Measurements from ENCODE around the gene ZNF146. TPM values are rescaled to one million over a fixed set of nuclear protein-coding genes. Genes with fewer than 3 reads are reported as not detected.
"Not testable (repeated sequence)": the region's sequence is repeated elsewhere in the genome, so short reads cannot be mapped to it uniquely, and the experiment has no call there.

Gene ZNF146
- total and polyA plus RNA-seq, 2 of the 8 experiments (the other 6 are each of a cell fraction or from before 2014, with no cell fraction given) = 27.0 to 161 TPM

DNA sequence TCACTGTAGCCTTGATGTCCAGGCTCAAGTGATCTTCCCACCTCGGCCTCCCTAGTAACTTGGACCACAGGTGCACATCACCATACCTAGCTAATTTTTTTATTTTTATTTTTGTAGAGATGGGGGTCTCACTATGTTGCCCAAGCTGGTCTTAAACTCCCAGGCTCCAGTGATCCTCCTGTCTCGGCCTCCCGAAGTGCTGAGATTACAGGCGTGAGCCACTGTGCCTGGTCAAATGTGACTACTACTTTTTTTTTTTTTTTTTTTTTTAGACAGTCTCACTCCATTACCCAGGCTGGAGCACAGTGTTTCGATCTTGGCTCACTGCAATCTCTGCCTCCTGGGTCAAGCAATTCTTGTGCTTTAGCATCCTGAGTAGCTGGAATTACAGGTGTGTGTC, 42.1 kb upstream of the ZNF146 start (continued):
- no peak for TF ChIP-seq FOSL1 (IDR thresholded peaks at IDR 0.05; ENCODE audit: insufficient read depth, low read depth, low read length)
- no peak for TF ChIP-seq E2F6 (IDR thresholded peaks at IDR 0.05)

GRCh38 chr19:36173846-36174245, 41.1 kb upstream of the ZNF146 start:
- ChIA-PET POLR2A (ENCODE audit: partially characterized antibody) (interaction anchor here (1.1 to 5.8 kb wide), 3 partner anchors 30 to 46 kb away, joined by 3 to 36 read pairs (median 8); partner anchors contain the start of genes ZNF146 and ZNF565), CTCF (ENCODE audit: partially characterized antibody) (interaction anchor here (0.6 to 13.5 kb wide), 3 partner anchors 8 to 197 kb away, joined by 3 to 157 read pairs (median 7); no protein-coding TSS in a partner anchor)
- H4K8ac ChIP-seq (ENCODE audit: extremely low read depth, insufficient read depth, low read length); H3K4ac ChIP-seq (replicated peaks; ENCODE audit: insufficient read length, low read depth, low read length); H4K91ac ChIP-seq (replicated peaks; ENCODE audit: insufficient read length, low read length); H2BK120ac ChIP-seq (replicated peaks; ENCODE audit: low read depth, low read length); H3K79me1 ChIP-seq (ENCODE audit: low read depth, low read length); H4K5ac ChIP-seq (ENCODE audit: insufficient read length, low read depth, low read length); H3K23me2 ChIP-seq (ENCODE audit: low read depth, low read length); H3K4me3 ChIP-seq (ENCODE audit: extremely low read depth in 1 of 4, insufficient read depth in 2 of 4, low read depth in 3 of 4, low read length in 4 of 4); H2AK5ac ChIP-seq (ENCODE audit: low read depth, low read length); H3K4me1 ChIP-seq (replicated peaks in 1 of 4; ENCODE audit: control insufficient read depth in 3 of 4, insufficient read depth in 4 of 4, low read length in 3 of 4); H3K18ac ChIP-seq (ENCODE audit: extremely low read depth, low read length); H3K9me3 ChIP-seq (ENCODE audit: insufficient read depth in 2 of 2, low read depth in 1 of 2, low read length in 1 of 2); H2BK5ac ChIP-seq (ENCODE audit: low read depth, low read length); H2BK20ac ChIP-seq (ENCODE audit: low read length); H2AFZ ChIP-seq (ENCODE audit: low read length); H3K9ac ChIP-seq (replicated peaks in 1 of 4; ENCODE audit: extremely low read depth in 1 of 4, low read depth in 3 of 4, low read length in 3 of 4); H2BK15ac ChIP-seq (ENCODE audit: low read length); H3K27me3 ChIP-seq (replicated peaks in 1 of 4; ENCODE audit: control insufficient read depth in 3 of 4, extremely low read depth in 1 of 4, insufficient read depth in 3 of 4, low read length in 3 of 4); H3K36me3 ChIP-seq (ENCODE audit: control insufficient read depth in 2 of 4, insufficient read depth in 4 of 4, low read length in 3 of 4); FAIRE-seq; H4K20me1 ChIP-seq (replicated peaks in 1 of 2; ENCODE audit: control insufficient read depth in 1 of 2, insufficient read depth in 2 of 2, low read length in 2 of 2); H2BK12ac ChIP-seq (ENCODE audit: low read depth, low read length); H3K14ac ChIP-seq (ENCODE audit: insufficient read length); H3K56ac ChIP-seq (replicated peaks; ENCODE audit: insufficient read length, low read depth, low read length); DNase-seq (ENCODE audit: low read depth in 1 of 2, low spot score in 2 of 2); H3K27ac ChIP-seq (ENCODE audit: low read depth, low read length); H3K79me2 ChIP-seq (ENCODE audit: control insufficient read depth in 1 of 2, insufficient read depth in 2 of 2, low read length in 2 of 2); H3K4me2 ChIP-seq (ENCODE audit: insufficient read depth in 1 of 2, low read depth in 2 of 2, low read length in 2 of 2); H3K23ac ChIP-seq (ENCODE audit: insufficient read length): not testable (repeated sequence)
- 86% methylated on average over 7 of the region's 8 CpGs; no CpG with 5 or more reads in 1 of the 2 experiments for WGBS, 2 experiments (ENCODE audit: extremely low coverage in 1 of 2, insufficient coverage in 1 of 2, insufficient read length in 1 of 2, insufficient replicate concordance in 2 of 2, low coverage in 1 of 2, low lambda C conversion rate in 2 of 2, missing lambda C conversion rate in 1 of 2)
